Spleen (tissue), 13 donors: ENCODE measurements around the gene KRAS. TPM values are rescaled to one million over a fixed set of nuclear protein-coding genes. Genes with fewer than 3 reads are reported as not detected.
A peak's percentile ranks its signal among the peaks of the same experiment; 100 is the strongest.
"Not testable (repeated sequence)": the region's sequence is repeated elsewhere in the genome, so short reads cannot be mapped to it uniquely, and the experiment has no call there.

Experiments used
- DNase-seq: peaks from one replicate; pipeline ENCODE4 v3.0.0-alpha.2; 2020
- H3K27ac ChIP-seq, 8 donors: fragments of 200-600 bp; sonication (generic) in 7 of 8; 1 replicate in 4 of 8; 2 replicates in 4 of 8; pipeline versions ENCODE4 v1.5.0 to v1.8.0; 2016 to 2021; ENCODE audit warnings: inconsistent platforms in 4 of 8, mild to moderate bottlenecking in 4 of 8, moderate library complexity in 1 of 8
- H3K27me3 ChIP-seq, 7 donors: fragments of 200-600 bp; sonication (generic) in 6 of 7; replicated peaks in 1 of 7; 1 replicate in 4 of 7; 2 replicates in 3 of 7; pipeline versions ENCODE4 v1.5.0 to v1.8.0; 2016 to 2021; ENCODE audit warnings: inconsistent platforms in 3 of 7, mild to moderate bottlenecking in 1 of 7
- H3K36me3 ChIP-seq, 6 donors: fragments of 200-600 bp; sonication (generic) in 5 of 6; 1 replicate in 4 of 6; 2 replicates in 2 of 6; pipeline versions ENCODE4 v1.5.0 to v1.8.0; 2016 to 2021; ENCODE audit warnings: inconsistent platforms in 2 of 6
- H3K4me1 ChIP-seq, 6 donors: fragments of 200-600 bp; sonication (generic) in 5 of 6; 1 replicate in 3 of 6; 2 replicates in 3 of 6; pipeline versions ENCODE4 v1.5.0 to v1.8.0; 2016 to 2021; ENCODE audit warnings: inconsistent platforms in 3 of 6
- H3K4me3 ChIP-seq, 8 donors: fragments of 200-600 bp; sonication (generic) in 7 of 8; 1 replicate in 4 of 8; 2 replicates in 4 of 8; pipeline versions ENCODE4 v1.5.0 to v1.8.0; 2016 to 2021; ENCODE audit warnings: inconsistent platforms in 4 of 8, mild to moderate bottlenecking in 4 of 8, moderate library complexity in 2 of 8
- H3K9me3 ChIP-seq, 8 donors: fragments of 200-600 bp; sonication (generic) in 7 of 8; 1 replicate in 4 of 8; 2 replicates in 4 of 8; pipeline versions ENCODE4 v1.5.0 to v1.8.0; 2016 to 2021; ENCODE audit warnings: inconsistent platforms in 4 of 8
- CTCF ChIP-seq, 11 experiments: fragments of 200-600 bp in 7 of 11; fragments of 450-650 bp in 4 of 11; sonication (generic) in 4 of 11; IDR thresholded peaks in 8 of 11; conservative IDR thresholded peaks in 3 of 11; 1 replicate in 7 of 11; 2 replicates in 4 of 11; pipeline versions ENCODE4 v1.4.0 to v1.8.0; 2016 to 2021; ENCODE audit warnings: antibody characterized with exemption in 11 of 11, inconsistent platforms in 4 of 11, mild to moderate bottlenecking in 1 of 11
- POLR2A ChIP-seq, 3 donors: fragments of 450-650 bp; IDR thresholded peaks; one replicate each; pipeline ENCODE4 v1.5.1; 2017; ENCODE audit warnings: antibody characterized with exemption in 3 of 3, mild to moderate bottlenecking in 1 of 3
- POLR2AphosphoS5 ChIP-seq, 3 donors: sonication (generic); formaldehyde crosslinking; IDR thresholded peaks; one replicate each; pipeline ENCODE4 v1.5.1; 2017; ENCODE audit warnings: antibody characterized with exemption in 3 of 3
- WGBS, 5 donors: extraction: QIAGEN DNeasy Blood & Tissue Kit in 3 of 5; methylation state at CpG; one replicate each; pipeline versions ENCODE4 v1.1.5 to v1.1.7; 2013 to 2018; 5-methylcytosine and 5-hydroxymethylcytosine counted together
- intact Hi-C: fragments of 100-400 bp; cut with DNase I; formaldehyde crosslinking; loops from one replicate; pipeline ENCODE4 v1.15.0; 2023; ENCODE audit warnings: low total_unique reads
- long read RNA-seq, 2 donors: transcript quantifications; one replicate each; lab custom pipeline, GENCODE V29; 2026
- polyA plus RNA-seq, 3 donors: library from polyadenylated mRNA; stranded (reverse); fragments of 200-250 nt; gene quantifications; one replicate each; pipeline ENCODE4 v1.2.1, GENCODE V29; 2013
- total RNA-seq, 7 donors: library from RNA; depleted of rRNA in 3 of 7; stranded (reverse); fragments of >200 nt in 3 of 7; fragmentation: NEBNext Ultra II Directional in 4 of 7; extraction: Animal tissue kit (Norgen Biotek cat#: 25700) in 4 of 7; gene quantifications; one replicate each; pipeline versions ENCODE4 v1.1.0 to v1.2.1, GENCODE V29; 2016 to 2021
- donor health status: healthy with polysubstance abuse.
- donor health status: DM: no; HTN: no; CAD: no; lungs with moderate emphysema.
- donor health status: DM: no; HTN: no; CAD: no.
- donor health status: Bipolar disorder and iron deficiency.
- donor health status: healthy.
- donor health status: DM: no; HTN: no; CAD: no.
- donor health status: DM: yes; HTN: yes; CAD: no.

Gene KRAS
- total RNA-seq (10 to 100 TPM; 19.0 to 30.3 (median 25.1) TPM), polyA plus RNA-seq (1 to 10 TPM; 5.6 to 7.6 (median 6.0) TPM)
- long read RNA-seq, donor 1, full-length matches to known transcripts, result 11 of 11 reads
- long read RNA-seq, donor 1, partial matches to known transcripts, result 0 of 11 reads
- long read RNA-seq, donor 1, other reads (novel, unspliced or antisense), result 0 of 11 reads
- long read RNA-seq, donor 2, full-length matches to known transcripts, result 9 of 9 reads
- long read RNA-seq, donor 2, partial matches to known transcripts, result 0 of 9 reads
- long read RNA-seq, donor 2, other reads (novel, unspliced or antisense), result 0 of 9 reads

- H3K4me1 ChIP-seq, result peaks cover 3 to 59% (median 40%) of the 10 kb centered on the region in 6 donors
- H3K27me3 ChIP-seq, result no peaks in the 10 kb centered on the region
- 1 to 2% (median 1%) methylated on average over 67 to 105 of the region's 105 CpGs for WGBS, 5 donors
- no peaks in the 10 kb centered on the region for H3K9me3 ChIP-seq
- peak; percentile 100 for DNase-seq
- intact Hi-C loops, result no loop called here
- peak; percentile 91 to 95 (median 91) for TF ChIP-seq POLR2AphosphoS5 (IDR thresholded peaks at IDR 0.05)
- TF ChIP-seq POLR2A (IDR thresholded peaks at IDR 0.05), result peak; percentile 43 to 79 (median 74)
- peak in 3 of 11 experiments; percentile 3 to 20 (median 4) for TF ChIP-seq CTCF (IDR thresholded peaks at IDR 0.05 in 8 of 11, conservative IDR thresholded peaks at IDR 0.05 in 3 of 11)
- peaks cover 0 to 5% (median 0%) of the 10 kb centered on the region in 6 donors for H3K36me3 ChIP-seq
- peak within 1 kb of the TSS; percentile 79 to 98 (median 98) for H3K27ac ChIP-seq
- peak within 1 kb of the TSS; percentile 71 to 96 (median 80) for H3K4me3 ChIP-seq
Measured at GRCh38 chr12:25250744-25251730, at the start of gene KRAS. TSS of gene KRAS (minus strand) at chr12:25250929.

- Histone ChIP-seq H3K4me1 (no peaks in the 10 kb centered on the region), H3K4me3 (no peak overlapping the region), H3K36me3 (no peaks in the 10 kb centered on the region), H3K27me3 (no peaks in the 10 kb centered on the region), H3K9me3 (no peaks in the 10 kb centered on the region), H3K27ac (no peak overlapping the region)
- TF ChIP-seq POLR2A (IDR thresholded peaks at IDR 0.05) (no peak), CTCF (IDR thresholded peaks at IDR 0.05 in 8 of 11, conservative IDR thresholded peaks at IDR 0.05 in 3 of 11) (no peak), POLR2AphosphoS5 (IDR thresholded peaks at IDR 0.05) (no peak)
- intact Hi-C loops, result no loop called here
- no peak for DNase-seq
Measured at GRCh38 chr12:25296381-25296780, 45.7 kb upstream of the KRAS start.

- TF ChIP-seq POLR2AphosphoS5 (IDR thresholded peaks at IDR 0.05) (no peak), POLR2A (IDR thresholded peaks at IDR 0.05) (no peak), CTCF (IDR thresholded peaks at IDR 0.05 in 8 of 11, conservative IDR thresholded peaks at IDR 0.05 in 3 of 11) (no peak)
- H3K9me3 ChIP-seq, result no peaks in the 10 kb centered on the region
- no peak overlapping the region for H3K27ac ChIP-seq
- WGBS, 5 donors, result 86 to 93% (median 92%) methylated on average over 2 of the region's 2 CpGs
- no peaks in the 10 kb centered on the region for H3K27me3 ChIP-seq
- no peak overlapping the region for H3K4me3 ChIP-seq
- no peaks in the 10 kb centered on the region for H3K4me1 ChIP-seq
- intact Hi-C loops, result no loop called here
- no peaks in the 10 kb centered on the region for H3K36me3 ChIP-seq
- DNase-seq, result no peak
Measured at GRCh38 chr12:25295361-25295760, 44.6 kb upstream of the KRAS start.

GRCh38 chr12:25293653-25294052, 42.9 kb upstream of the KRAS start:
- DNase-seq, result no peak
- Histone ChIP-seq H3K27me3 (no peaks in the 10 kb centered on the region), H3K36me3 (no peaks in the 10 kb centered on the region), H3K9me3 (peaks cover 0 to 13% (median 8%) of the 10 kb centered on the region in 8 donors), H3K27ac (no peak overlapping the region), H3K4me1 (no peaks in the 10 kb centered on the region), H3K4me3 (no peak overlapping the region)
- 82 to 93% (median 86%) methylated on average over 2 of the region's 2 CpGs for WGBS, 5 donors
- intact Hi-C loops, result no loop called here
- no peak for TF ChIP-seq CTCF (IDR thresholded peaks at IDR 0.05 in 8 of 11, conservative IDR thresholded peaks at IDR 0.05 in 3 of 11)
- TF ChIP-seq POLR2AphosphoS5 (IDR thresholded peaks at IDR 0.05), result no peak
- no peak for TF ChIP-seq POLR2A (IDR thresholded peaks at IDR 0.05)

GRCh38 chr12:25292810-25293221, 42.1 kb upstream of the KRAS start:
- H3K36me3 ChIP-seq, H3K27ac ChIP-seq, H3K4me1 ChIP-seq, intact Hi-C loops, H3K27me3 ChIP-seq, DNase-seq, H3K4me3 ChIP-seq: not testable (repeated sequence)
- peaks cover 0 to 13% (median 8%) of the 10 kb centered on the region in 8 donors for H3K9me3 ChIP-seq
- 32 to 50% (median 47%) methylated on average over 5 of the region's 5 CpGs for WGBS, 5 donors
